HG02870 (cell line): ENCODE measurements around the gene SPCS3.
A peak's percentile ranks its signal among the peaks of the same experiment; 100 is the strongest.
"Not testable (repeated sequence)": the region's sequence is repeated elsewhere in the genome, so short reads cannot be mapped to it uniquely, and the experiment has no call there.

ENCODE experiments used
- ATAC-seq: cut with Tn5 transposase; IDR thresholded peaks from one replicate; pipeline ENCODE4 v1.9.1; 2021; ENCODE audit warnings: mild to moderate bottlenecking, moderate library complexity; ENCODE audit not compliant: unreplicated experiment

SPCS3 gene

DNA sequence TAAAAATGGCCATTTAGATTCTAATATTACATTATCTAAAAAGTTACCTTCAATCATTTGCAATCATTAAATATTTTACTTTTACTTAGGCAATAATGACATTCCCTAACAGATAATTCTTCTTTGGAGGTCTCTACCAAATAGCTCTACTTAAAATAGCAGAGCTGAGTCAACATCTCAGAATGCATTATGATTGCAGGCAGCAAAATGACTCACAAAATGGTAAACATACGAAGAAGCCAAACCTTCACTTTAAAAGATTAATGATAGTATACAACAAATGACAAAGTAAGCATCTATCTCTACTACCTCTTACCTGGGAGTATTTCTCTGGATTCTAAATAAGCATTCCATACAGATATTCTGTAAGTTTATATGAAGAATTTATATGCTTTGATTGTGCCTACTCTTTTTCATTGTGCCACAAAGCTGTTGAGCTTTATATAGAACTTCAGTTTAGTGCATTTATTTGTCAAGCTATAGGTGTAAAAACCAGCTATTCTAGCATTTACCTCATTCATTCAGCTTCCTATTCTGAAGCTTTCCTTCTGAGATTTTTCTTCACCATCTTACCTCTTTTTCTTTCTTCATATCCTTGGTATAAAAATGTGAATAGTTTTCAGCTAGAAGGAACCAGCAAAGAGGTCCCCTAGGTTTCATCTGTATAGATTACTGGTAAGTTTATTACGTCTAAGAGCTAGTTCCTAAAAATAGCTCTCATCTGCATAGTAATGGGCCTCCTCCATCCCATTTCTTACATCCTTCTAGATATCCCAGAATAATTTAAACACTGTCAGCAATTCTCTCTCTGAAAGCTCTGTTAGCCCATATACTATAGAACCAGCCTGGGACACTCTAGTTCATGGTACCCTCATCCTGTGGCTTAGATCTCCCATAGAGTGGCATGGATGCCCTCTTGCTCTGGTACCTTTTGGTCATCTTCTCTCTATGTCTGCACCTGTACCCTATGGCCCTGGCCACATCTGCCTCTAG lies 17.2 kb upstream of the SPCS3 start:
- no peak for ATAC-seq

DNA sequence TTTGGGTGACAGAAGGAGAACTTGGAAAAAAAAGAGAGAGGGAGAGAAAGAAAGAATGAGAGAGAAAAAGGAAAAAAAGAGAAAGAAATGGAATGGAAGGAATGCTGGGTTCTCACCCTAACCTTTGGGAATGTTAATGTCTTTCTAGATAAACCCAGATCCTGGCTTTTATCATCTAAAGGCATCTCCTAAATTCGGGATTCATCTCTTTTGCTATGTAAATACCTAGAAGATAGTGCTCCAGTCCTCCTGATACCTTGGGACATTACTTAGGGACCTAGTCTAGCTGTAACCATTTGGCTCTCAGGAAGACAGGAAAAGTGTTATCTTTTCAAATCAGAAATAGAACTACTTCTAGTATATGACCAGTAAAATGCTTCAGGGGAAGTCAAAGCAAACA lies 15.8 kb upstream of the SPCS3 start:
- no peak for ATAC-seq

DNA sequence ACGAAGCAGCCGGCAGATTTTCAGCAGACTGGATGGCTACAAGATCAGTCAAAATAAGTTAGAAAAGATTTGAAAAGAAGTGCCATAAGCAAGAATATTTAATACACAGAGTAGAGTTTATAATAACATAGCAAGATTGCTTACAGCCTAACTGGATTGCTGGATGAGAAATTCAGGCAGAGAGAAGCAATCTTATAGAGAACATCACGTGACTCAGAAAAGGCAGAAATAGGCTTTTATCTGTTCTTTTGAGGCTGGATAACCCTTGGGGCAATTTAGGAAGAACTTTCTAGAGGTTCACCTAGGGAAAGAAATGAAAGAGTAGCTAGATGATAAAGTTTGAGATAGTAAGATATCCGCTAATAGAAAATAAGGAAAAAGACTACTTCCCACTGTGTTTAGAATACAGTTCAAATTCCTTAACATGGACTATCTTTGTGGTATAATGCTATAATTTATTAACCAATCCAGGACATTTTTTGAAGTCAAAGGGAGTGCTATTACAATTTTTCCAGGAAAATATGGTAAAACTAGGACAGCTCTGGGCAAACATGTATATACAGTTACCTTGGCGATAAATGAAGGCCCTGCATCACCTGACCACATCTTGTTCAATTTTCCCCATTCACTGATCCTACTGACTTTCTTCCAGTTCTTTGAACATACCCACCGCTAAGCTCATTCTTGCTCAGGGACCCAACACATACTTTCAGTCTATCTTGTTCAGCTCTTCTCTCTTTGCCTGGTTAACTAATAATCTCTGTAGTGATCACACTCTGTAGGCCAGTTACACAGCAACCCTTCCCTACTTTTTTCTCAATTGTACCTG lies 12.7 kb upstream of the SPCS3 start:
- ATAC-seq: no peak

- no peak for ATAC-seq
Observed at GRCh38 chr4:176307666-176307930, 12.2 kb upstream of the SPCS3 start.

DNA sequence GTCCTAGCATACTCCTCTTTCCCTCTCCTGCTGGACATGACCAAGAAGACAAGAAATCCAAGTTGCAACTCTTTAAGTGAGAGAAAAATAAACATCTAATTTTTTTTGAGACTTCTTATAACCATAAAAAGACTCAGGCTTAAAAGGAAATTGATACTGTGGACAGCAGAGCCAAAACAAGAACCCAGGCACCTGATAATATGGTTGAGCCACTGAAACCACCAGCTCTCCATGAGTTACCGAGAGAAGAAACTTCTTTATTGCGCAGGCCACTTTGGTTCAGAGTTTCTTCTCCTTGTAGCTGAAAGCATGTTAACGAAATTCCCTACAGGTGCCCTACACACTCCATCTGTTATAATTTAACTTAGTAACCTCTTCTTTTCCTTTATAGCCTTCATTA lies 11.3 kb upstream of the SPCS3 start:
- ATAC-seq: peak; percentile 58

DNA sequence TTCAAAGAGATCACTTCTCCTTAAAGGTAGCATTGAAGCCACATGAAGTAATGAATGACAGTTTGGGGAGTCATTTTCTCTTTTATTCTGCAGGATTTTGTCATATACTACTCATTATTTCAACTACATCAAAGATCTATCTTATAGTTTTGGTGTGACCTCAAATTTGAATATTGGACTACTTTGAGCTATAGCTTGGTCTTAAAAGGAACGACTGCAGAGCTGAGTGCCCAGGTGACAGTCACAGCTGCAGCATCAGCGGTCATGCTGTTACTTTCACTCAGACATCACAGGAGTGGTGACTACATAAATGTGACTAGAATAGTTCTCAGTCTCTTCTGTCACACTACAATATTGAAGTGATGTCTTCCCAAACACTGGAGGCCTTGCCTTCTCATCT lies 10.7 kb upstream of the SPCS3 start:
- peak; percentile 99 for ATAC-seq

DNA sequence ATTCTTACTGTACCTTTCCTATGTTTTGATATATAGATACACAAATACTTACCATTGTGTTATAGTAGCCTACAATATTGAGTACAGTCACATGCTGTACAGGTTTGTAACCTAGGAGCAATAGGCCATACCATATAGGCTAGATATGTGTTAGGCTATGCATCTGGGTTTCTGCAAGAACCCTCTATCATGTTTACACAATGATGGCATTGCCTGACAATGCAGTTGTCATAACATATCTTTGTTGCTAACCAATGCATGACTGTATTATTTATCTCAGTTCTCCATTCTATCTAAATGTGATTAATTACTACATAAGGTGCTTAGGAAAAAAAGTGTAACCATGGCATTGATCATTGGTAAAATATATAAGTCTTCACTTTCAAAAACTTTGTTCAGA lies 10.0 kb upstream of the SPCS3 start:
- no peak for ATAC-seq

DNA sequence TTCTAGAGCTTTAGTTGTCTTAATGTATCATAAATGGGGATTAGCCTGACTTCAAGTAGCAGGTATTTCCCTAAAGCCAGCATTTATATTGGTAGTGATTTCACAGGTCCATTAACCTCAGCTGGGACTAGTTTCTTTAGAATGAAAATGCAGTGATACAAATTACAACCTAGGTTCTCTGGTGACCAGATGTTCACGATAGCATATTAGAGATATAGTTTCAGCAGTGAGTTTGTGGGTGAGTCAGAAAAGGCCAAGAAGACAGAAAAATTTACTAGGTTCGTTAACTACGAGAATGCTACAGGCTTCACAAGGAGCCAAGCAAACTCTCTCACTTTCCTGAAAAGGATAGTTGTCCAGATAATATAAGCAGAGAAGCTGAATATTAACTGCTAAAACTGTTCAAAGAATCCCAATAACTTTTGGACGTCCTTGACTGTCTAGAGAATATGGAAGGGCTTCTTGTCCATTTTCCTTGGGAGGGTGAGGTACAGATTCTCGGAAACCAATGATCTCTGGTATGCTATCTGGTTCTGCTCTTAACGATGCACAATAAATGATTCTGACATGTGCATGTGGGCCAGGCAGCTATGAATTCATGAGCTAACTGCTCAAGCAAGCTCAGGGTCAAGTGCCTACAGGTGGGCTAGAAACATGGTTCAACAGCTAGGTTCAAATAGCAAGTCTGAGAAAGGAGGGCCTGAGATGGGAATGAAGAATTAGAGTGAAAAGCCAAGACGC lies 6.0 kb upstream of the SPCS3 start:
- no peak for ATAC-seq

DNA sequence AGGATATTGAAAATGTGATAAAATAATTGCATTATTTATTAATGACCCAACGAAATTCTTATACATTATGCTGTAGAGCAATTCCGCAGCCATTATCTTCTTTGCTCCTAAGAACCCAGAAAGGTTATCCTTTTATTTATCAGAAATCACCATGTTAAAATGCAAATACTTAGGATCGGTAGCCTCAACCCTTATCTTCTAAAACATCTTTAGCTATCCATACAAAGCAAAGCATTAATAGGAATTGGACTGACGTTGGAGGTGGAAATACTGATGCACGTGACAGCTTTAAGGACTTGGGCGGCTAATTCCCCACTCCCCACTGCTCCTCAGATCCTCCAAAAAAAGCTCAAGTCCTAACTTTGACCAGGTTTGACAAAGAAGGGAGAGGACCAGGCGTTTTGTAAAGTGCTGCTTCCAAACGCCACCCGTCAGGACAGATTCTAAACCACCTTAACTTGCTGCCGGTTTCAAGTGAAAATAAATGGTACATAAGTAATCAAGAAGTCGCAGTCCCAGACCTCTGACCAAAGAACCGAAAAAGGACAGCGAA lies 539 bp upstream of the SPCS3 start:
- no peak for ATAC-seq

DNA sequence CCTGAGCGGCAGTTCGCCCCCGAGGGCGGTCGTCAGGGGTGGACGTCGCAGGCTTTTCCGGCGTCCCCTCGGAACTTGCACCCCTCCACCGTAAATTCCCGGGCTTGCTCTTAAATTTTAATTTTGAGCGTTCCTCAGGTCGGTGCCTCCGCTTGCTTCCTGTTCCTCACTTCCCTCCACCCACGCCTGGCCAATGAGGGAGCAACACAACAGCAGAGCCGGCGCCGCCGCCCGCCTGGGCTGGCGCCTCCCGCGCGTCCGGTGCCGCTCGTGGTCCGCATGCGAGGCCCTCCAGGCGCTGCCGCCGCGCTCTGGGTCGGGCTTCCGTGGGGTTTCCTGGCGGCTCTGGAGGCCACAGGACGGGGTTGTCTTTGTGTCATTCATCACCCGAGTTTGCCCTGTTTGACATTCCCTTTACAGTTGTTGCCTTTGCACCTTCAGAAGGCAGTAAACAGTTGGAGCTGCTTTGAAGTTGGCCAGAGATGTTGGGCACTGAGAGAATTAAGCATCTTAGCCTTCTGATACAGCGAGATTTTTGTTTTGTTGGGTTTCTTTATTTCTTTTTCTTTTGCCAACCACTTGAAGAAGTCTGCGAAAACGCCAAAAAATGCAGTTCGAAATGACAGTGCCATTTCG lies 692 bp downstream of the SPCS3 start:
- peak; percentile 74 for ATAC-seq

- ATAC-seq: no peak
Observed at GRCh38 chr4:176320976-176321361, 1.2 kb downstream of the SPCS3 start.

DNA sequence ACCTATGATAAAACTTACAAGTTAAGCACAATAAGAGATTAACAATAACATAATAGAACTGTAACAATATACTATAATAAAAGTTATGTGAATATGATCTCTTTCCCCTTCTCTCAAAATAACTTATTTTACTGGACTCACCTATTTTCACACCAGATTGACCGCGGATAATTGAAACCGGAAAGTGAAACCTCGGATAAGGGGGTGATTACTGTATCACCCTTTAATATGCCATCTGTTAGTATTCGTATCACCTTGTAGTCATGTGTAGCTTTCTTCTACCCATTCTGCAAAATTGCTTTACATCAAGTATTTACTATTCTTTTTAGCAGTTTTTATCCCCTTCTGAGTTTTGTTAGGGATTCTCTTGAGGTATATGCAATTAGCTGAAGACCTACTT lies 1.8 kb downstream of the SPCS3 start:
- no peak for ATAC-seq

GRCh38 chr4:176323511-176324160 lies 3.9 kb downstream of the SPCS3 start:
- ATAC-seq: no peak

GRCh38 chr4:176324876-176325275 lies 5.1 kb downstream of the SPCS3 start:
- ATAC-seq: not testable (repeated sequence)

DNA sequence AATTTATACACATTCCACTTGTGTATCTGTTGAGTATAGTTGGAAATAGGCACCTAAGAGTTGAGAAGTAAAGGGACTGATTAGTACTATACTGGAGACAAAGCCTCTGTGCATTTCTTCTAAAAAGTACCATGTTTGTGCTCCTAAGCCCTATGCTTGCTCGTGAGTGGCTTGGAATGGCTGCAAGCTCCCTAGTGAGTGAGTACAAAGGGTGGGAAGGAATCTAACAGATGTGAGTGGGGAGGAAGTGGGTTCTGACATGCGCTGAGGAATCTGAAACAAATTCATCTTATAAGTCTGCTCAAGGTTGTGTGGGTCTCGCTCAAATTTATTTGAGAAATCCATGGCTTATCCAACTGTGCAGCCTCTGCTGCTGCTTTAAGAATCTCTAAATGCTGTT lies 13.3 kb downstream of the SPCS3 start:
- no peak for ATAC-seq

GRCh38 chr4:176334066-176334465 lies 14.3 kb downstream of the SPCS3 start:
- no peak for ATAC-seq

DNA sequence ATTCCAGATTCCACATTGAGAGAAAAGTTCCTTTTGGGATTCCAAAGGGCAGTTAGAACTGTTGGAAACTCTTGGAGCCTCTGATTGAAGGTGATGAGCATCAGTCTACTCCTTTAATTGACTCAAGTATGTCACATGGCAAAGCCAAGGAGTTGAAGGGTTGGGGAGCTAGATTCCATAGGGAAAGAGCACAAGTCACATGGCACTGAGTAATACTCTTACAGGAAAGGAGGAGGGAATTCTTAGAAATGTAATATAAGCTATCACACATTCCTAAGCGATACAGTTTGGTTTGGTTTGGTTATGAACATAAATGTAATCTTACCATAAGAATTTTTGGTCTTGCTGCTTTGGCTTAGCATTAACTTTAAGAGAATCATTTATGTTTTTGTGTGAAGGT lies 15.7 kb downstream of the SPCS3 start:
- ATAC-seq: no peak

DNA sequence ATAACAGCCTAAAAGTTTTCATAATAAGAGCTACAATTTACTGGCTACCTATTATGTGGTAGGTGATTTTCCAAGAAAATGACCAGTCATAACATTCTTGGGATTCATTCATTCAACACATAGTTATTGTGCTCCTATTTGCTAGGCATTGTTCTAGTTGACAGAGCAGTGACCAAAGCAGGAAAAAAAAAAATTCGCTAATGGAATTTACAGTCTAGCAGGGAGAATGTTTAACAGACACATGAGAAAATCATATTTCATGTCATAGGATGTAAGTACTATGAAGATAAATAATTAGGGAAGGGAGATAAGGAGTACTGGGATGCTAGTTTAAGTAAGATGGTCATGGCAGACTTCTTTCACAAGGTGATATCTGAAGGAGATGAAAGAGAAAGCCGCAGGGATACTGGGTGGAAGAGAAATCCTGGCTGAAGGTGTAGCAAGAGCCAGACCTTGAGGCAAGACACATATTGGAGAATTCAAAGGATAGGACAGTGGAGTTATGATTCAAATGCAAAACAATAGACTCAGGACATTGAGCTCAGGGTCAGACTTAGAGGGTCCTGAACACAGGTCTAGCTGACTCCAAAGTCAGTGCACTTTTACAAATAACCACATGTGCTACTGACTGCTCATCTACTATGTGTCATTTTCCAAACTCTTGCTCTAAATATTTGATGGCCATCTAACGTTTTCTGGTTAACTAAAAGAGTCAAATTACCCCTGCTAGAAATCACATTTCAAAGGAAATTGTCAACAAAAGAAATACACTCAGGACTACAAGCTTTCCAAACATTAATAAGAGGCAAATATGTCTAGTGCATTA lies 20.4 kb downstream of the SPCS3 start:
- no peak for ATAC-seq
